B cell (primary cell): ENCODE data around the gene BTNL8.

Source experiments
- EZH2 ChIP-seq: IDR thresholded peaks from 2 replicates; pipeline ENCODE4 v1.6.1; 2012; ENCODE audit warnings: borderline replicate concordance, low read depth, mild to moderate bottlenecking, moderate library complexity, low read length; ENCODE audit not compliant: insufficient read depth, poor library complexity, severe bottlenecking
- TF ChIP-seq, protein P1 (sequence below): fragments of 200-600 bp; IDR thresholded peaks from one replicate; pipeline ENCODE4 v1.8.0; 2022; ENCODE audit warnings: antibody characterized with exemption, mild to moderate bottlenecking

DNA sequence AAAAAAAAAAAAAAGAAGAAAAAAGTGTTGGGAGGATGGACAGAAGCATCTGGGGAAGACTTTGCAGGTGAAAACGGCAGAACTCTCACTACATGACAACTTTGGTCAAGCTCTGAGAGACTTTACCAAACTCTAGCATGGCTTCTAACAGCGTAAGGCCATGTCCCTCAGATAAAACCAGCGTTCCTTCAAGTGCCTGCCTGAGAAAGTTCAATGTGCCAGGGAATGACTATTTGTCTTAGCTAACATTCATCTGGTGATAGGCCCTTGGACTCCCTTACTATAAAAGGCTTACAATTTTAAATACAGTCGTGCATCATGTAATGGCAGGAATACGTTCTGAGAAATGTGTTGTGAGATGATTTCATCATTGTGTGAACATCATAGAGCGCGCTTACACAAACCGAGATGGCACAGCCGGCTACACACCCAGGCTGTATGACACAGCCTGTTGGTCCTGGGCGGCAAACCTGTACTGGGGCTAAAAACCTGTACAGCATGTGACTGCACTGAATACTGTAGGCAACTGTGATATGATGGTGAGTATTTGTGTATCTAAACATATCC lies 23.0 kb upstream of the BTNL8 start:
- TF ChIP-seq, protein P1, sequence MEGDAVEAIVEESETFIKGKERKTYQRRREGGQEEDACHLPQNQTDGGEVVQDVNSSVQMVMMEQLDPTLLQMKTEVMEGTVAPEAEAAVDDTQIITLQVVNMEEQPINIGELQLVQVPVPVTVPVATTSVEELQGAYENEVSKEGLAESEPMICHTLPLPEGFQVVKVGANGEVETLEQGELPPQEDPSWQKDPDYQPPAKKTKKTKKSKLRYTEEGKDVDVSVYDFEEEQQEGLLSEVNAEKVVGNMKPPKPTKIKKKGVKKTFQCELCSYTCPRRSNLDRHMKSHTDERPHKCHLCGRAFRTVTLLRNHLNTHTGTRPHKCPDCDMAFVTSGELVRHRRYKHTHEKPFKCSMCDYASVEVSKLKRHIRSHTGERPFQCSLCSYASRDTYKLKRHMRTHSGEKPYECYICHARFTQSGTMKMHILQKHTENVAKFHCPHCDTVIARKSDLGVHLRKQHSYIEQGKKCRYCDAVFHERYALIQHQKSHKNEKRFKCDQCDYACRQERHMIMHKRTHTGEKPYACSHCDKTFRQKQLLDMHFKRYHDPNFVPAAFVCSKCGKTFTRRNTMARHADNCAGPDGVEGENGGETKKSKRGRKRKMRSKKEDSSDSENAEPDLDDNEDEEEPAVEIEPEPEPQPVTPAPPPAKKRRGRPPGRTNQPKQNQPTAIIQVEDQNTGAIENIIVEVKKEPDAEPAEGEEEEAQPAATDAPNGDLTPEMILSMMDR = no peak
- TF ChIP-seq EZH2 = no peak
